ENCODE results near the gene EXOSC1.
A peak's percentile ranks its signal among the peaks of the same experiment; 100 is the strongest.
"Not testable (repeated sequence)": the region's sequence is repeated elsewhere in the genome, so short reads cannot be mapped to it uniquely, and the experiment has no call there.

The EXOSC1 gene

GRCh38 chr10:97445722-97446639 lies at the start of gene EXOSC1, which contains the start of gene ZDHHC16:
Gene EXOSC1, minus strand, starts transcription at chr10:97446006. Its CDS starts 21 bp downstream, at chr10:97445985.
Gene ZDHHC16, plus strand, starts transcription at chr10:97446175. Its CDS starts 5,501 bp downstream, at chr10:97451676.
- in situ Hi-C loops (cut with HindIII; ENCODE audit: low pct_unique_long_range_greater_than_20kb, low sequenced_read_pairs), result no loop called here
- TF ChIP-seq JUND (IDR thresholded peaks at IDR 0.05; ENCODE audit: low read depth), result no peak

DNA sequence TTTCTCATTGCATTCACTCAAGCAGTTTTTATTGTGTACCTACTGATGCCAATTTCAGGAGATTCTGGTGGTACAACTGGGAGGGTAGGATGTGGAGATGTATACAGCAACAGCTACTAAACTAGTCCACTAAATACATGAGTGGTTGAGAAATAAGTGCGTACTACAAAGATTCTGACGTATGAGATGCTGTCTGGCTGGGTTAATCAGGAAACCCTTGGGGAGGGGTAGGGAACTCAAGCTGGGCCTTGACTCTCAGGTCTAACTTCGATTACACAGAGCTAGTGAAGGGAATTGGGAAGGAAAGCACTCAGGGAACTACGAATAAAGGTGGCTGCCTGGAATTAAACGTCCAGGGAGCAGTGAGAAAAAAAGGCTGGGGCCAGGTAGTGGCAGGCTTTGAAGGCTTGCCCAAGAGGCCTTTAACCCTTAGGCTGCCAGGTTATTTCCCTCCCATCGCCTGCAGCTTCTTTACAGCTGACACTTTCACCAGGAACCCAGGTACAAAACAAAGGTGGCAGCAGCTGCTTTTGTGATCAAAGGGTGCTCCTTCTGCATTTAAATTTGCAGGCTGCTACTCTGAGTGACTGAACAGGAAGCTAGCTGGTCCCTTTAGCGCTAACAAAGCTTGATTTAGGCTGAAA lies 49.2 kb upstream of the EXOSC1 start:
- TF ChIP-seq JUND (IDR thresholded peaks at IDR 0.05; ENCODE audit: low read depth), result no peak
- in situ Hi-C loops (cut with HindIII; ENCODE audit: low pct_unique_long_range_greater_than_20kb, low sequenced_read_pairs), result no loop called here
- DNase-seq (ENCODE audit: low read depth in 1 of 2, low spot score in 1 of 2), result no peak

More at GRCh38 chr10:97445722-97446639, at the start of gene EXOSC1, which contains the start of gene ZDHHC16:
- DNase-seq (ENCODE audit: low read depth in 1 of 2, low spot score in 1 of 2), result peak; percentile 98 to 99

- no peak for DNase-seq (ENCODE audit: low read depth in 1 of 2, low spot score in 1 of 2)
- in situ Hi-C loops (cut with HindIII; ENCODE audit: low pct_unique_long_range_greater_than_20kb, low sequenced_read_pairs), result no loop called here
- no peak for TF ChIP-seq JUND (IDR thresholded peaks at IDR 0.05; ENCODE audit: low read depth)
These were observed 48.3 kb upstream of the EXOSC1 start for GRCh38 chr10:97494151-97494550.

DNA sequence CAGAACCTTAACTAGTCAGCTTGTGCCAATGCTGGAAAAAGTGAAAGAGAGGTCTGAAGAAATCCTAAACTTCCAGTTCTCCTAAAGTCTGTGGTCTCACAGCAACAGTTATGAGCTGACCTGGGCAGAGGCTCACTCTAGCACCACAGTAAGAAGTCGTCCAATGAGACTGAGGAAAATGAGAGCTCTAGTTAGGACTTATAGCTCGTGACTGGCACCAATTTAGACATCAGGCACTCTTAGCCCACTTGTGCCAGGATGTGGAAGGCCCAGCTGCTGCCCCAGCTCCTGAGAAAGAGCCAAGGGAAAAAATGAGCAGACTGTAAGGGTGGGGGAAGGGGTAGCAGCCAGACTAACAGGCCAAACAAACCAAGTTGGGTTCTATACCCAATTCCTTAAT lies 44.8 kb upstream of the EXOSC1 start:
- in situ Hi-C loops (cut with HindIII; ENCODE audit: low pct_unique_long_range_greater_than_20kb, low sequenced_read_pairs), result no loop called here
- TF ChIP-seq JUND (IDR thresholded peaks at IDR 0.05; ENCODE audit: low read depth), result no peak
- DNase-seq (ENCODE audit: low read depth in 1 of 2, low spot score in 1 of 2), result no peak

- DNase-seq (ENCODE audit: low read depth in 1 of 2, low spot score in 1 of 2), result no peak
- in situ Hi-C loops (cut with HindIII; ENCODE audit: low pct_unique_long_range_greater_than_20kb, low sequenced_read_pairs), result no loop called here
- TF ChIP-seq JUND (IDR thresholded peaks at IDR 0.05; ENCODE audit: low read depth), result no peak
These were observed 40.0 kb upstream of the EXOSC1 start for GRCh38 chr10:97485647-97486281.

- in situ Hi-C loops (cut with HindIII; ENCODE audit: low pct_unique_long_range_greater_than_20kb, low sequenced_read_pairs), result no loop called here
- DNase-seq (ENCODE audit: low read depth in 1 of 2, low spot score in 1 of 2), result no peak
- no peak for TF ChIP-seq JUND (IDR thresholded peaks at IDR 0.05; ENCODE audit: low read depth)
These were observed 38.1 kb upstream of the EXOSC1 start for GRCh38 chr10:97483921-97484320.

- DNase-seq (ENCODE audit: low read depth in 1 of 2, low spot score in 1 of 2), result no peak
- no peak for TF ChIP-seq JUND (IDR thresholded peaks at IDR 0.05; ENCODE audit: low read depth)
- in situ Hi-C loops (cut with HindIII; ENCODE audit: low pct_unique_long_range_greater_than_20kb, low sequenced_read_pairs), result no loop called here
These were observed 37.7 kb upstream of the EXOSC1 start for GRCh38 chr10:97483506-97483905.

DNA sequence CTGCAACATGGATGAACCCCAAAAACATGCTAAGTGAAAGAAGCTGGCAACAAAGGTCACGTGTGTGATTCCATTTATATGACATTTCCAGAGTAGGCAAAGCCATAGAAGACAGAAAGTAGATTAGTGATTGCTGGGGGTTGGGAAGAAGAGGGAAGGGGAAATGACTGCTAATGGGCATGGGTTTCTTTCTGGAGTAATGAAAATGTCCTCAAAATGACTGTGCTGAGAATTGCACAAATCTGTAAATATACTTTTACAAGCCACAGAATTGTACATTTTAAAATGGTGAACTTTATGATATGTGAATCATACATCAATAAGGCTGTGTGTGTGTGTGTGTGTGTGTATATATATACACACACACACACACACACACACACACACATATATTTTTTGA lies 36.6 kb upstream of the EXOSC1 start:
- DNase-seq (ENCODE audit: low read depth in 1 of 2, low spot score in 1 of 2), result no peak
- in situ Hi-C loops (cut with HindIII; ENCODE audit: low pct_unique_long_range_greater_than_20kb, low sequenced_read_pairs), result no loop called here
- TF ChIP-seq JUND (IDR thresholded peaks at IDR 0.05; ENCODE audit: low read depth), result no peak

DNA sequence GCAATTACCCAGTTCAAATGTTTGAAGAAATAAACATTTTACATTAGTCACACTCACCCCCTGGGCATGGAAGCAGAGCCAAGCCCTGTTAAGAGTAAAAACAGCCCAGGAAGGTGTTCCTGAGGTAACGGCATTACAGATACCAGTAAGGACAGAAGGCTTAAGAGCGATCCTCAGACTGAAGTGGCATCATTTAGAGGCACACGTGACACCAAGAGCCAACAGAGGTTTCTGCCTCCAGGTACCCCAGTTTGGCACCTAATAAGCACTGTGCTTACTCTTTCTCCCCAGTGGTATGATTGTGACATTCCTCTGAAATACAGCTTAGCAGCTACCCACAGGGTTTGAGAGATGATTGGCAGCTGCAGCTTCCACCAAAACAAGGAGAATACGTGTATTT lies 35.3 kb upstream of the EXOSC1 start:
- peak in 1 of 2 experiments; percentile 29 for DNase-seq (ENCODE audit: low read depth in 1 of 2, low spot score in 1 of 2)
- in situ Hi-C loops (cut with HindIII; ENCODE audit: low pct_unique_long_range_greater_than_20kb, low sequenced_read_pairs), result no loop called here
- no peak; the same call in 1 of the 2 replicates for TF ChIP-seq JUND (IDR thresholded peaks at IDR 0.05; ENCODE audit: low read depth)

DNA sequence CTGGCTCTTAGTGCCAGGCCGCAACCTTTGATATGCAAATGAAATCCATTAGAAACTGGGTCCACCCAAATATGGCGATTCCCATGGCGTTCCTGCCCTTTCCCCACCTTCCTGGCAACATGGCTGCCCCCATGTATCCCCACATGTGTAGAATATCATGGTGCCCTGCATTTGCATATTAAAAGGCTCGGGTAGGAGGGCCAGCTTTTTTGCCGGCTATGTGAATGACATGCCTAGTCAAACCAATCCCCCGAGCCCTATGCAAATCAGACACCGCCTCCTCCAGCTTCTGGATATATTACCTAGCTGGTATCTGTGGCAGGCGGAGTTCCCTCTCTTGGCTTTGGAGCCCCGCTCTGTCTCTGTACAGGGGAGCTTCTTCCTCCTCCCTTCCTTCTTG lies 34.1 kb upstream of the EXOSC1 start:
- in situ Hi-C loops (cut with HindIII; ENCODE audit: low pct_unique_long_range_greater_than_20kb, low sequenced_read_pairs), result no loop called here
- no peak for TF ChIP-seq JUND (IDR thresholded peaks at IDR 0.05; ENCODE audit: low read depth)
- peak in 1 of 2 experiments; percentile 58 for DNase-seq (ENCODE audit: low read depth in 1 of 2, low spot score in 1 of 2)

DNA sequence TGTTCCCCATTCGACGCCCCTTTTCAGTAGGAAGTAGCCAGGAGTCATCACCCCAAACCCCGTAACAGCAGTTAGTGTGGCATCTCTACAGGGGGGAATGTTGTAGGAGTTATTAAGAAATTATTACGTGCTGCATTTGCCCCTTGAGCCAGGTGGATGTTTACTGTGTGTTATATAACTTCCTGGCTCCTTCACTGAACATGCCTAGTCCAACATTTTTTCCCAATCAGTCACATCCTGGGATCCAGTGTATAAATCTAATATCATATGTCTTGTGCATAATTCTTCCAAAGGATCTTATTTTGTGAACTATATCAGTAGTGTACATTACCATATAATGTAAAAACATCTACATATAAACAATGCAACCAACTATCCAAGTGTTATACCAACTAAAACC lies 33.6 kb upstream of the EXOSC1 start:
- DNase-seq (ENCODE audit: low read depth in 1 of 2, low spot score in 1 of 2); in situ Hi-C loops (cut with HindIII; ENCODE audit: low pct_unique_long_range_greater_than_20kb, low sequenced_read_pairs): not testable (repeated sequence)

DNA sequence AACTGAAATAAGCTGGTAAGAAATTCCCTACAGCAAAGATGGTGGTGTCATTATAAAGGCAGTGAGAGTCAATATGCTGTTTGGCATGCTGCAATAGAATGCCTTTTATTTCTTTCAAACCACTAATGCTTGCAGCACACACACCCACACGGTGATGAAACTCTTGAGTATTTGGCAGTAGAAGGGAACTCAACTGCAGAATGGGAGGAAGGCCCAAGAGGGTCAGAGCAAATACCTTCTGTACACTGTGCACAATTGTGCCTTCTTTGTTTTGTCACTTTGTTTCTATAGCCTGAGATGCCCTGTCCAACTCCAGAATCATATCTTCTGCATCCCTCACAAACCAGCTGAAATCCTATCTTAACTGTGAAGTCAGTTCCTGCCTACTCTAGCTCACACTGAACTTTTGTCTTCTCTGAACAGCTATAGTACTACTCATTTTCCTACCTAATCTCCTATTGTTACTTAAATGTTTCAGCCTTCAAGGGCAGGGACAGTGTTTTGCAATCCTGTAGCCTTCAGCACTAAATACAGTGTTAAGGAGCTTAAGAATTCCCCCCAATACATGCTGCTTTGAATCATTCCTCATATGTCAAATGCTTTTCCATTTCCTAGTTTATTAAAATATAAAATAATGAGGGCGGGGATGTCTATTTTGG lies 30.3 kb upstream of the EXOSC1 start:
- in situ Hi-C loops (cut with HindIII; ENCODE audit: low pct_unique_long_range_greater_than_20kb, low sequenced_read_pairs), result no loop called here
- TF ChIP-seq JUND (IDR thresholded peaks at IDR 0.05; ENCODE audit: low read depth), result no peak
- DNase-seq (ENCODE audit: low read depth in 1 of 2, low spot score in 1 of 2), result no peak

Measured in T47D (cell line).